ENCODE measurements around the gene OTUD3.

Gene OTUD3

GRCh38 chr1:19860418-19860817, 21.8 kb upstream of the OTUD3 start:
- Histone ChIP-seq H3K27ac (ENCODE audit: low read depth, low read length) (no peak overlapping the region), H3K4me2 (ENCODE audit: low read depth, low read length, poor library complexity, severe bottlenecking) (no peak overlapping the region), H3K9me2 (replicated peaks; ENCODE audit: insufficient read depth, low read length) (no peaks in the 10 kb centered on the region)

GRCh38 chr1:19861034-19861433, 21.2 kb upstream of the OTUD3 start:
- H2AFZ ChIP-seq (ENCODE audit: low read depth, low read length, severe bottlenecking), result no peak overlapping the region
- H3K4me3 ChIP-seq (ENCODE audit: insufficient read depth, low read length, poor library complexity, severe bottlenecking), result no peak overlapping the region
- no peak for TF ChIP-seq EZH2phosphoT487 (conservative IDR thresholded peaks at IDR 0.05; ENCODE audit: low read length)
- no peak for TF ChIP-seq CTCF (IDR thresholded peaks at IDR 0.05; ENCODE audit: insufficient read depth, low read length, poor library complexity, severe bottlenecking)
- H3K36me3 ChIP-seq (ENCODE audit: low read length), result no peaks in the 10 kb centered on the region
- no peak overlapping the region for H3K4me2 ChIP-seq (ENCODE audit: low read depth, low read length, poor library complexity, severe bottlenecking)
- H3F3A ChIP-seq (ENCODE audit: insufficient read depth), result no peaks in the 10 kb centered on the region
- no peaks in the 10 kb centered on the region for H3K79me2 ChIP-seq (ENCODE audit: insufficient read depth, low read length)
- no peaks in the 10 kb centered on the region for H4K20me1 ChIP-seq (ENCODE audit: low read depth, low read length)
- H3K9me2 ChIP-seq (replicated peaks; ENCODE audit: insufficient read depth, low read length), result no peaks in the 10 kb centered on the region
- no peak overlapping the region for H3K27ac ChIP-seq (ENCODE audit: low read depth, low read length)
- H3K9ac ChIP-seq (ENCODE audit: low read length), result no peak overlapping the region
- H3K27me3 ChIP-seq (ENCODE audit: low read length), result no peaks in the 10 kb centered on the region
- no peaks in the 10 kb centered on the region for H3K9me3 ChIP-seq (ENCODE audit: insufficient read depth, low read length)

More at GRCh38 chr1:19860418-19860817, 21.8 kb upstream of the OTUD3 start:
- H3K27me3 ChIP-seq (ENCODE audit: low read length), result no peaks in the 10 kb centered on the region
- no peaks in the 10 kb centered on the region for H3F3A ChIP-seq (ENCODE audit: insufficient read depth)
- no peak overlapping the region for H3K9ac ChIP-seq (ENCODE audit: low read length)
- no peaks in the 10 kb centered on the region for H4K20me1 ChIP-seq (ENCODE audit: low read depth, low read length)
- no peaks in the 10 kb centered on the region for H3K9me3 ChIP-seq (ENCODE audit: insufficient read depth, low read length)
- no peak overlapping the region for H3K4me3 ChIP-seq (ENCODE audit: insufficient read depth, low read length, poor library complexity, severe bottlenecking)
- H2AFZ ChIP-seq (ENCODE audit: low read depth, low read length, severe bottlenecking), result no peak overlapping the region
- no peaks in the 10 kb centered on the region for H3K36me3 ChIP-seq (ENCODE audit: low read length)
- TF ChIP-seq EZH2phosphoT487 (conservative IDR thresholded peaks at IDR 0.05; ENCODE audit: low read length) (no peak), CTCF (IDR thresholded peaks at IDR 0.05; ENCODE audit: insufficient read depth, low read length, poor library complexity, severe bottlenecking) (no peak)
- H3K79me2 ChIP-seq (ENCODE audit: insufficient read depth, low read length), result no peaks in the 10 kb centered on the region

- Histone ChIP-seq H4K20me1 (ENCODE audit: low read depth, low read length) (no peaks in the 10 kb centered on the region), H3K9ac (ENCODE audit: low read length) (no peak overlapping the region), H2AFZ (ENCODE audit: low read depth, low read length, severe bottlenecking) (no peak overlapping the region), H3K9me2 (replicated peaks; ENCODE audit: insufficient read depth, low read length) (no peaks in the 10 kb centered on the region), H3K27me3 (ENCODE audit: low read length) (no peaks in the 10 kb centered on the region), H3K4me2 (ENCODE audit: low read depth, low read length, poor library complexity, severe bottlenecking) (no peak overlapping the region), H3K27ac (ENCODE audit: low read depth, low read length) (no peak overlapping the region), H3K36me3 (ENCODE audit: low read length) (no peaks in the 10 kb centered on the region), H3K9me3 (ENCODE audit: insufficient read depth, low read length) (no peaks in the 10 kb centered on the region), H3F3A (ENCODE audit: insufficient read depth) (no peaks in the 10 kb centered on the region), H3K4me3 (ENCODE audit: insufficient read depth, low read length, poor library complexity, severe bottlenecking) (no peak overlapping the region), H3K79me2 (ENCODE audit: insufficient read depth, low read length) (no peaks in the 10 kb centered on the region)
- TF ChIP-seq EZH2phosphoT487 (conservative IDR thresholded peaks at IDR 0.05; ENCODE audit: low read length) (no peak), CTCF (IDR thresholded peaks at IDR 0.05; ENCODE audit: insufficient read depth, low read length, poor library complexity, severe bottlenecking) (no peak)
Measured at GRCh38 chr1:19861842-19862530, 20.2 kb upstream of the OTUD3 start.
